IMR-90 (cell line): ENCODE measurements around the gene ASF1B.

Source experiments
- CEBPB ChIP-seq: IDR thresholded peaks from 2 replicates; pipeline ENCODE4 v1.6.1; 2012; ENCODE audit warnings: low read depth, low read length, improper control_type of control experiment
- ELK1 ChIP-seq: fragments of 150-350 bp; IDR thresholded peaks from 2 replicates; pipeline ENCODE4 v1.6.1; 2016; ENCODE audit warnings: low read depth, mild to moderate bottlenecking, low read length, moderate library complexity, borderline replicate concordance
- POLR2A ChIP-seq: IDR thresholded peaks from 2 replicates; pipeline ENCODE4 v1.6.1; 2012; ENCODE audit warnings: mild to moderate bottlenecking, low read depth, low read length
- RFX5 ChIP-seq: IDR thresholded peaks from 2 replicates; pipeline ENCODE4 v1.8.0; 2012; ENCODE audit warnings: low read depth, mild to moderate bottlenecking, low read length, moderate library complexity
- SMC3 ChIP-seq: fragments of 150-350 bp; IDR thresholded peaks from 2 replicates; pipeline ENCODE4 v1.6.1; 2016; ENCODE audit warnings: low read depth, mild to moderate bottlenecking, antibody characterized with exemption, low read length, moderate library complexity
- TF ChIP-seq, protein P1 (sequence below): conservative IDR thresholded peaks from 2 replicates; pipeline ENCODE4 v1.5.1; 2012; ENCODE audit warnings: mild to moderate bottlenecking, low read depth, low read length, improper control_type of control experiment

DNA sequence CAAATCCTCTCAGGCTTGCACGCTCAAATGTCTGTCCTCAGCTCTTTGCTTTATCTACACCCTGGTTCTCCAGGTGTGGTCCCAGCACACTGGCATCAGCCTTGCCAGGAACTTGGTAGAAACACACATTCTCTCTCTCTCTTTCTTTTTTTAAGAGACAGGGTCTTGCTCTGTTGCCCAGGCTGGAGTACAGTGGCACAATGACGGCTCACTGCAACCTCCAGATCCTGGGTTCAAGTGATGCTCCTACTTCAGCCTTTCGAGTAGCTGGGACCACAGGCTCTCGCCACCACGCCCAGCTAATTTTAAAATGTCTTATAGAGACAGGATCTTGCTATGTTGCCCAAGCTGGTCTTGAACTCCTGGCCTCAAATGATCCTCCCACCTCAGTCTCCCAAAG is 48.8 kb upstream of the ASF1B start:
- TF ChIP-seq, protein P1, sequence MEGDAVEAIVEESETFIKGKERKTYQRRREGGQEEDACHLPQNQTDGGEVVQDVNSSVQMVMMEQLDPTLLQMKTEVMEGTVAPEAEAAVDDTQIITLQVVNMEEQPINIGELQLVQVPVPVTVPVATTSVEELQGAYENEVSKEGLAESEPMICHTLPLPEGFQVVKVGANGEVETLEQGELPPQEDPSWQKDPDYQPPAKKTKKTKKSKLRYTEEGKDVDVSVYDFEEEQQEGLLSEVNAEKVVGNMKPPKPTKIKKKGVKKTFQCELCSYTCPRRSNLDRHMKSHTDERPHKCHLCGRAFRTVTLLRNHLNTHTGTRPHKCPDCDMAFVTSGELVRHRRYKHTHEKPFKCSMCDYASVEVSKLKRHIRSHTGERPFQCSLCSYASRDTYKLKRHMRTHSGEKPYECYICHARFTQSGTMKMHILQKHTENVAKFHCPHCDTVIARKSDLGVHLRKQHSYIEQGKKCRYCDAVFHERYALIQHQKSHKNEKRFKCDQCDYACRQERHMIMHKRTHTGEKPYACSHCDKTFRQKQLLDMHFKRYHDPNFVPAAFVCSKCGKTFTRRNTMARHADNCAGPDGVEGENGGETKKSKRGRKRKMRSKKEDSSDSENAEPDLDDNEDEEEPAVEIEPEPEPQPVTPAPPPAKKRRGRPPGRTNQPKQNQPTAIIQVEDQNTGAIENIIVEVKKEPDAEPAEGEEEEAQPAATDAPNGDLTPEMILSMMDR, result no peak
- TF ChIP-seq RFX5 (no peak), CEBPB (no peak), POLR2A (no peak), SMC3 (no peak), ELK1 (no peak)
